IMR-90 (cell line): Measurements from ENCODE around the gene SULT1C4.

ENCODE experiments used
- MXI1 ChIP-seq: IDR thresholded peaks from 2 replicates; pipeline ENCODE4 v1.6.1; 2012; ENCODE audit warnings: low read depth, mild to moderate bottlenecking, low read length, moderate library complexity, borderline replicate concordance
- POLR2A ChIP-seq: IDR thresholded peaks from 2 replicates; pipeline ENCODE4 v1.6.1; 2012; ENCODE audit warnings: mild to moderate bottlenecking, low read depth, low read length
- TF ChIP-seq, protein P1 (sequence below): conservative IDR thresholded peaks from 2 replicates; pipeline ENCODE4 v1.5.1; 2012; ENCODE audit warnings: mild to moderate bottlenecking, low read depth, low read length, improper control_type of control experiment
- TF ChIP-seq, protein P2 (sequence below): fragments of 150-350 bp; IDR thresholded peaks from 2 replicates; pipeline ENCODE4 v1.6.1; 2016; ENCODE audit warnings: low read depth, mild to moderate bottlenecking, low read length, moderate library complexity, borderline replicate concordance

DNA sequence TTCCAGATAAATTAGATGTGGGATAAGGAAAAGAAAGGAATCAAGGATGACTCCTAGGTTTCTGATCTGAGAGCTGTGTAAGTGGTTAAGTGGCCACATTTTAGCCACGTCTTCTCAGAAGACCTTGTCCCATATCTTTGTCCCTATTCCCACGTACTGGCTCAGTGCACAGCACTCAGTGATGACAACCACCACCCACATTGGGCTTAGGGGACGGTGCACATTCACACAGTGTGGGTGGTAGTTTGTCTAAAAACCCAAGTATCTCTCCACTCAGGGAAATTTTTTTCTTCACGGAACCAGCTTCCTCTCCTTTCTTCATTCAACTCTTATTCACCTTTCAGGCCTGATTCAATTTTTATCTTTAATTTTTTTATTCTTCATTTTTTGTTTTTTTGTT, 40.7 kb downstream of the SULT1C4 start:
- TF ChIP-seq, protein P1, sequence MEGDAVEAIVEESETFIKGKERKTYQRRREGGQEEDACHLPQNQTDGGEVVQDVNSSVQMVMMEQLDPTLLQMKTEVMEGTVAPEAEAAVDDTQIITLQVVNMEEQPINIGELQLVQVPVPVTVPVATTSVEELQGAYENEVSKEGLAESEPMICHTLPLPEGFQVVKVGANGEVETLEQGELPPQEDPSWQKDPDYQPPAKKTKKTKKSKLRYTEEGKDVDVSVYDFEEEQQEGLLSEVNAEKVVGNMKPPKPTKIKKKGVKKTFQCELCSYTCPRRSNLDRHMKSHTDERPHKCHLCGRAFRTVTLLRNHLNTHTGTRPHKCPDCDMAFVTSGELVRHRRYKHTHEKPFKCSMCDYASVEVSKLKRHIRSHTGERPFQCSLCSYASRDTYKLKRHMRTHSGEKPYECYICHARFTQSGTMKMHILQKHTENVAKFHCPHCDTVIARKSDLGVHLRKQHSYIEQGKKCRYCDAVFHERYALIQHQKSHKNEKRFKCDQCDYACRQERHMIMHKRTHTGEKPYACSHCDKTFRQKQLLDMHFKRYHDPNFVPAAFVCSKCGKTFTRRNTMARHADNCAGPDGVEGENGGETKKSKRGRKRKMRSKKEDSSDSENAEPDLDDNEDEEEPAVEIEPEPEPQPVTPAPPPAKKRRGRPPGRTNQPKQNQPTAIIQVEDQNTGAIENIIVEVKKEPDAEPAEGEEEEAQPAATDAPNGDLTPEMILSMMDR = no peak
- TF ChIP-seq POLR2A = no peak
- no peak for TF ChIP-seq MXI1
- TF ChIP-seq, protein P2, sequence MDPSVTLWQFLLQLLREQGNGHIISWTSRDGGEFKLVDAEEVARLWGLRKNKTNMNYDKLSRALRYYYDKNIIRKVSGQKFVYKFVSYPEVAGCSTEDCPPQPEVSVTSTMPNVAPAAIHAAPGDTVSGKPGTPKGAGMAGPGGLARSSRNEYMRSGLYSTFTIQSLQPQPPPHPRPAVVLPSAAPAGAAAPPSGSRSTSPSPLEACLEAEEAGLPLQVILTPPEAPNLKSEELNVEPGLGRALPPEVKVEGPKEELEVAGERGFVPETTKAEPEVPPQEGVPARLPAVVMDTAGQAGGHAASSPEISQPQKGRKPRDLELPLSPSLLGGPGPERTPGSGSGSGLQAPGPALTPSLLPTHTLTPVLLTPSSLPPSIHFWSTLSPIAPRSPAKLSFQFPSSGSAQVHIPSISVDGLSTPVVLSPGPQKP = no peak
